CD4-positive, alpha-beta T cell treated with Interleukin-6 at 100 ng/mL for 8 hours (primary cell): ENCODE measurements around the gene IL1RN.
"Not testable (repeated sequence)": the region's sequence is repeated elsewhere in the genome, so short reads cannot be mapped to it uniquely, and the experiment has no call there.

Source experiments
- DNase-seq: peaks from one replicate; pipeline ENCODE4 v3.0.0-alpha.2; 2020; ENCODE audit warnings: mixed read lengths, low spot score

Gene IL1RN, protein sequence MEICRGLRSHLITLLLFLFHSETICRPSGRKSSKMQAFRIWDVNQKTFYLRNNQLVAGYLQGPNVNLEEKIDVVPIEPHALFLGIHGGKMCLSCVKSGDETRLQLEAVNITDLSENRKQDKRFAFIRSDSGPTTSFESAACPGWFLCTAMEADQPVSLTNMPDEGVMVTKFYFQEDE

DNA sequence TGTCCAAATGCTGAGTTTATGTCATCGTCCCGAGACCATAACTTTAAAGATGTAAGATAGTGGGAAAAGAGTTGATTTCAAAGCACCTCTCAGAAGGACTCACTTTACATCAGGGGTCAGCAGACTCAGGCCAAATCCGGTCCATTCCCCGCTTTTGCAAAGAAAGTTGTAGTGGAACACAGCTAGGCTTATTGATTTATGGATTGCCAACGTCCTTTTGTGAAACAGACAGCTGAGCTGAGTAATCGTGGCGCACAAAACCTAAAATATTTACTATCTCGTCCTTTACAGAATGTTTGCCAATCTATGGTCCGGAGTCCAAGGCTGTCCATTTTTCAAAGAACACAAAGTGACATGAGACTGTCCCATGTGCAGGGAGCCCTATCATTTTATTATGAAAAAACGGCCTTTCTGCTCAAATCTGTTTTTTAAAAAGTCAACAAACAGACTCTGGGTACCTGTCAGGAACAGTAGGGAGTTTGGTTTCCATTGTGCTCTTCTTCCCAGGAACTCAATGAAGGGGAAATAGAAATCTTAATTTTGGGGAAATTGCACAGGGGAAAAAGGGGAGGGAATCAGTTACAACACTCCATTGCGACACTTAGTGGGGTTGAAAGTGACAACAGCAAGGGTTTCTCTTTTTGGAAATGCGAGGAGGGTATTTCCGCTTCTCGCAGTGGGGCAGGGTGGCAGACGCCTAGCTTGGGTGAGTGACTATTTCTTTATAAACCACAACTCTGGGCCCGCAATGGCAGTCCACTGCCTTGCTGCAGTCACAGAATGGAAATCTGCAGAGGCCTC lies at the start of gene IL1RN:
Gene IL1RN (plus strand): TSS at position 754 of the 801 bp plus-strand sequence. CDS start 27 bp downstream, at position 781.
- no peak for DNase-seq

DNA sequence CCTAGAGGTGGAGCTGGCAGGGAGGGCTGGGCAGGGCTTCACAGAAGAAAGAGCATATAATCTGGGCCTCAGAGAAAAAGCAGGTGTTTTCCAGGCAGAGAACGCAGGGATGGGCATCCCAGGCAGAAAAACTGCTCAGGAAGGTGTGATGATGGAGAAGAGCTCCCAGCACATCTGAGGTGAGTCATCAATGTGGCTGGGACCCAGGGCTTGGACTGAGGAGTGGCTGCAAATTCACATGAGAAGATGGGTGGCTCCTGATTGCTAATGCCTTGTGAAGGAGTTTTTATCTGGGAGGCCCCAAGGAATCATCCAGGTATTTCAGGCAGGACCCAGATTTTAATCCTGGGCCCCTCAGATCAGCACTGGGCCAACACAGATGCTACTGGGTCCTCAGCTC lies 49.5 kb upstream of the IL1RN start:
- DNase-seq: no peak

DNA sequence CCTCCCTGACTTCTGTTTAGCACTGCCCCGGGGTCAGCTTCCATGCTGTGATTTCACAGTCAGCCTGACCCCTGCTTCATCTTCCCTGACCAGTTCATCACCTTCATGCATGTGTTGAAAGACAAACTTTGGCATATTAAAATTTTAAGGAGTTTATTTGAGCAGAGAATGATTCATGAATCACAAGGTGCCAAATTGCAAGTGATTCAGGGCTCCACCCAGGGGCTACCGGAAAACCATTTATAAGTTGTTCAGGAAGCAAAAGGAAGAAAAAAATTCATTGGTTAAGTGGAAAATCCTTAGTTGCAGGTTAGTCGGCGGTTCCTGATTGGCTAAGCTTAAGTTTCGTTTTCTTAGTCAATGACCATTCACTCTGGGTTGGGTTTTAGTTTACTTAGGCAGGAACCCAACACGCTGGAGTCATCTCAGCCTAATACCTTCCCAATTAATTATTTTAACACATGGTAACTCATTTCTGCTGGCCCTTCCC lies 49.0 kb upstream of the IL1RN start:
- no peak for DNase-seq

DNA sequence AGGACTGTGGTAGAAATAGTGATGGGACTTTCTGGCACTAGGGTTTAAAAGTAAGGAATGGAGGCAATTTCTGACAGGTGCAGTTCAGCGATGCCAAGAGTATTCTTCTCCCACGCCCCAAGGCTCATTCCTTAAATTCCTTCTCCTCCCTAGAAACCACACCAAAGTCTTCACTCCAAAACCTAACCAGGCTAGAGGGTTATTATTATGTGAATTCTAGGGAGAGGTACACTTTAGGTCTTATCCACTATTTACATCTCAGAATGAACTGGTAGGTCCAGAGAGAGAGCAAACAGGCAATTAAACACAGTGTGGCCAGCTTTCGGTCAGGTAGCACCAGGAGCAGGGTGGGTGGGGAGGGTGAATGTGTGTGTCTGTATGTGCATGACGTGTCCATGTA lies 48.3 kb upstream of the IL1RN start:
- DNase-seq: no peak

DNA sequence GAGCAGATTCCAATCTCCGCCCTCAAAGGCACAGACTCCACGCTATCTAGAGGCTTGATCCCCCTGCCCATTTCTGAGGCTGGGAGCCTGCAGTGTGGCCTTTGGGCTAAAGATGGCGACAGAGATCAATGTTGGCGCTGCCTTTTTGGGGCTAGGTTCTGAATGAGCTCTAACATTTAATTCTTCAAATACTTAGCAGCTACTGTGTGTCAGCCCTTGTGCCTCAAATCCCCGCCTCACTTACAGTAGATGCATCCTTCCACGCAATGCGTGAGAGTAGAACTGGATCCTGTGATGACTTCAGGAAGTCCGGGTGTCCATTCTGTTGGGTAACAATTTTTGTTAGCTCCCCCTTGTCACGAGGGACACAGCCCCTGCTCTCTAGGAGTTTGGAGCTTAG lies 47.3 kb upstream of the IL1RN start:
- DNase-seq: peak; percentile 27

DNA sequence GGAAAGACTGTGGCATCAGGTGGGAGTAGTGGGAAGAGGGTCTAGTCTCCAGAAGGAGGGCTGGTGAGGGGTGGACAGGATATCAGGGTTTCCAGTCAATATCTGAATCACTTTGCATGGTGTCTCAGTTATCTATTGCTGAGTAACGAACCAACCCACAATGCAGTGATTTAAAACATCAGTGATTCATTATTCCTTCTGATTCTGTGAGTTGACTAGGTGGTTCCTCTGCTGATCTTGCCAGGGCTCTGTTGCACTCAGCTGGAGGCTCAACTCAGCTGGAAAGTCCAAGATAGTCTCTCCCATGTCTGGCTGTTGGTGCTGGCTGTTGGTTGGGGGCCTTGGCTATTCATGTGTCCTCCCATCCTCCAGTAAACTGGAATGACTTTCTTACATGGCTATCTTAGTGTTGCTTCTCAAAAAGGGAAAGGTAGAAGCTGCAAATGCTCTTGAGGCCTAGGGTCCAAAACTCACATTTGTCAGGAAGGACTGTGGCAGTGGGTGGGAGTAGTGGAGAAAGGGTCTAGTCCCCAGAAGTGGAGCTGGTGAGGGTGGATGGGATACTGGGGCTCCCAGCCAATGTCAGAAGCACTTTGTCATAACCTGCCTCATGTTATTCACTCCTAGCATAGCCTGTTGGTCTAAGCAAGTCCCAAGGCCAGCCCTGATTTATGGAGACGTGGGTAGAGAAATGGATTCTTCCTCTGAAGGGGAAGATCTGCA lies 45.7 kb upstream of the IL1RN start:
- DNase-seq: no peak

DNA sequence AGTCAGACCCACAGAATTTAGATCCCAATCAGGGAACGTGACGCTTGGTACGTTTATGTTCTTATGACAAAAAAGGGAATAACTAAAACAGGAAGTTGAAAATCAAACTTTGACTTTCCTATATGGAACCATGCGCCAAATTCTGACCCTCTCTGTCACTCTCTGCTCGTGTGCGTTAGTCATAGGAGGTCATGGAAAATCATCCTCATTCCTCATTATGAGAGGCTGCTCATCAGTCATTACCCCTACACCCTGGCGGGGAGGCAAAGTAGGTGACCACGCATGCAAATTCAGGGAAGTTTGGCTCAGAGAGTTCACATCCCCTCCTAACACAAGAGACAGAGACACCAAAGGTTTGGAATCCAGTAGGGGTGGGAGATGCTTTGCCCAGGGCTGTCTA lies 44.1 kb upstream of the IL1RN start:
- DNase-seq: no peak

DNA sequence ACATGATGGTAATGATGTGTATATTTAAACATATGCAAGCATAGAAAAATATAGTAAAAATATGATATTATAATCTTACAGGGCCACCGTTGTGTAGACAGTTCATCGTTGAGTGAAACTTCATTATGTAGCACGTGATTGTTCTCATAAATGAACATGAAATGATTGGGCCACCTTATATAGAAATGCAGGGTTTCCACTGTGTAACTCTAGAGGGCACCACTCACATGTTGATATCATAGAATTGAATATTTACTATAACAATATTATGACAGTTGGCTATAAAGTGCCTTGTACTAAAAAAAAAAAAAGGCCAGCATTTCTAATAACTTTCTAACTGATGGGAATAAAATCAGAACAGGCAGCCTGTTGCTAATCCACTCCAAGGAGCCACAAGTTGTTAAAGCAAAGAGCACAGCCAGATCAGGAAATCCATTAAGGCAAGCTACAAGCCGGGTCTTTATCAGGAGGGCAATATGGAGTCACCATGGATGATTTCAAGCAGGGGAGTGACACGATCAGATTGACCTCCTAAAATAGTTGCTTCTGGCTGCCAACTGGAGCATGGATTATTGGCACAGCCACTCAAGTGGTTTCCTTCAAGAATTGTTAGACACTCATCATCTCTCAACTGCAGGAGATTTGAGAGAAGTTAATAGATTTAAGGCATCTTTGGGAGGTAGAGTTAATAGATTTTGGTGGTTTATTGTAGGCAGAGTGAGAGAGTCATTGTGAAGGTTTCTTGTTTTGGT lies 43.0 kb upstream of the IL1RN start:
- no peak for DNase-seq

DNA sequence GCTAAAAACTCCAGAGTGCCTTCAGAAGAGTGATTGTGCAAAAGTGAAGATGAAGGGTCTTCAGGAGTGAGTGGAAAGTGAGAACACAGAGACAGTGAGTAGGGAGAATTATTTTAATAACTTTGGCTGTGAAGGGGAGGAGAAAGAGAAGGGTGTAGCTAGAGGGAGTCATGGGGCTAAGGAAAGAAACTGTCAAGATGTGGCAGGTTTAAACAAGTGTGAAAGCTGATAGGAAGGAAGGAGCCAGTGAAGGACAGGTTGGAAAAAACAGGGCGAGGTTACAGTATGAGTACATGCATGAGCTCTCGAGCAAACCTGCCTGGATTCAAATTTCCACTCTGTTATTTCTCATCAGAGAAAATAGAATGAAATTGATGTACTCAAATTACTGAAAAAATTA lies 41.9 kb upstream of the IL1RN start:
- no peak for DNase-seq

DNA sequence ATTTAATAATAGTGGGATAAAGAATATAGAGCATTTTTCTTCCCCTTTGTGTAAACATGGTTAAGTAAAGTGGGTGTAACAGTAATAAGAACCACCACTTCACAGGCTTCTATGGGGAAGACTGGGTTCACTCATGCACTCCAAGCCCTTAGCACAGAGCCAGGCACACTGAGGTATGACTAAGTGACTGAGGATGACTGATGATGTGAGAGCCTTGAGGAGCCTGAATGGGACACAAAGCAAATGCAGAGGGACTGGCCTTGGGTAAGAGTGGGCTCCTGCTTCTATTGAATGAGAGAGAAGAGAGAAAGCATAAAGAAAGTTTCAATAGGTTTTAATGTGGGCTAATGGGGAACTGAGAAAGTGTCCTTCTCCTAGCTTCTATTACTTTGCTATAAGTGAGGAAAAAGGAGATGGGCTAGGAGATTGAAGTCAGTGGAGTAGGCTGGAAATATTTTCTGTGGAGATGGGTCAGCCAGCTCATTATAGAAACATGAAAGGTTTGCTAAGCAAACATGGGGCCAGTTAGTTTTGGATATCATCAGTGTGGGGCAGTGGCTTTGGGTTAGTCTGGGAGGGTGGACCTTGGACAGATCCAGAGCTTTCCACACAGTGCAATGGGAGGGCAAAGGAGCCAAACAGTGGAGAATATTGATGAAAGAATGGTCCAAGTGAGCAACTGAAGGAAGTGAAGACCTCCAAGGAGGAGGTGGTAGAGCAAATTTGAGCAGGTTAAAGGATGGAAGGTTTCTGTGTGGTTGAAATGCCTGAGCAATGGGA lies 39.0 kb upstream of the IL1RN start:
- DNase-seq: no peak

DNA sequence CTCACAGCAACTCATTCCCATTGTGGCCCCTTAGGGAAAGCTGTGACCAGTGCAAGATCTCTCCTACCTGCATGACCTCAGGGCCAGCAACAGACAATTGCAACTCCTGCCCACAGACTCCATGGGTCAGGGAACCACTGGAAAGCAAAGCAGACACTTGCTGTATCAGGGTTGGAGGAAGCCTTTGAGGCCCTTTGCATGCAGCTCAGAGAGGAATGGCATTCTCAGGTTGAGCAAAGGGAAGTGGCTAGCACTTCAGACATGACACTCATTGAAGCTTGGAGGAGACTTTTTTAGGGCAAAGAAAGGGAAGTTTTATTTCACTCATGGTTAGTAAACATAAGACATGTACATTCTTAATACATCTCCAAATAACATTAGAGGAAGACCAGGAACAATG lies 37.5 kb upstream of the IL1RN start:
- DNase-seq: no peak

DNA sequence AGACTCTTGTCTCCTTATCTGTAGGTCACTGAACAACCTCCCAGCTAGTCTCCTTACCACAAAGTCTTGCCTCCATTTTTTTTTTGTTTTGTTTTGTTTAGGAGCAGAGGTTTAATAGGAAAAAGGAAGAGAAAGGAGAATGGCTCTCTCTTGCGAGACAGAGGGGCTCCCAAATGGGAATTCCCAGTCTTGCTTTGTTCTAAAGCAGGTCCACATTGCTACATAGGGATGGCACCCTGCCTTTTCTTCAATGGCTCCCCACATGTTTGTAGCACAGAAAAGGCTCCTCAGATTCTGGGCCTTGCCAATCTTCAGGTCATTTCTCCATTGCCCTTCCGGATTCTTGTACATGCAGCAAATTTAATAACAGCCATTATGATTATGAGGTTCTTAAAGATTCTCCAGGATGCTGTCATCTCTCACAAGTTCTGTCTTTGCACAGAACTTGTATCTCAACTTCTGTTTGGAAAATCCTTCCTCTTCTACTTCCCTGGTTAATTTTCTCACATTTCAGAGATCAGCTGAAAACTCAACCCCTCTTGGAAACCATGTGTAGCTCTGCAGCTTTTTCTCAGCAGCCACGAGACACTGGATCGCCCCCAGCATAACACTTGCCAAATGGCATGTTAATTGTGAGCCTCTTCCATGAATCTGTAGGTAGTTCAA lies 36.0 kb upstream of the IL1RN start:
- no peak for DNase-seq

DNA sequence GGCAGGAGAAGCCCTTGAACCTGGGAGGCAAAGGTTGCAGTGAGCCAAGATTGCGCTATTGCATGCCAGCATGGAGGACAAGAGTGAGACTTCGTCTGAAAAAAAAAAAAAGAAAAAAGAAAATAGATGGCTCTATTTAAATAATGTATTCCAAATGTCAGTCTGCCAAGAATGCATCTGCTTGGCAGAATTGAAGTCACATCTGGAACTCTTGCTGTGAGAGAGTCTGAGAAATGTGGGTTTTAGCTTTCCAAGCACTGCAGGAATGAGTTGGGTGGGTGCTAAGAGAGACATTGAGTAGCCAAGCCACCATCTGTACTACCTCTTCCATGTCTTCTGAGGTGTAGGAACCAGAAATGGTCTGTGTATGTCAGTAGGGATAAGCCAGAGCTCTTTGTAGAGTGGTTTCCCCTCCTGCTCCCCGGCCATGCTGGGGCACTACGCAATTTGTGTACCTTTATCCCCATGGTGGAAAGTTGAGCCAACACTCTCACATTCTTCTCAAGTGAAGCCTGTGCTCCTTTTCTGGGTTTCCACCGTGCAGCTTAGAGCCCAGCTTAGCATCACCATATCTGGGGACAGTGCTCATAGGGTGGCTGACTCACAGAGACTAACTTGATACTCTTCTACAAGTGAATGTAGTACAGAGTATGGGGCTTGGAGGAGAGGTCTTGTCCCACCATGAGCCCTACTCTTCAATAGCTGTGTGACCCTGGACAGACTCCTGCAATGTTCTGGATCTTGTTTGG lies 34.4 kb upstream of the IL1RN start:
- DNase-seq: no peak

DNA sequence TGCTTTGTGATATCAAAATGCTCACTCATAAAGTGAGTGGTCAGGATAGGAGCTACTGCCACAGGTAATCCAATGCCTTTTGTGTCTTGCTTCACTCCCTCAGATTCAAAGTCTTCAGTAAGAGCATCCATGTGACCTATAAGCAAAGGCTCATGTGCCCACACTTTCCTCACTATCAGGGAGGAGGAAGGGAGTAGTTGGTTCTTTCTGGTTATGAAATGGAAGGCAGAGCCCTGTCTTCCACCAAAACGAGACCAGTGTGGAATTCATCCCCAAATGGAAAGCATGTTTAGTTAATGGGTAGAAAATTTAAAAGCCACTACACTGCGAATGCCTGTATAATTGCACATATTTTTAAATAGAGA lies 33.8 kb upstream of the IL1RN start:
- DNase-seq: no peak

DNA sequence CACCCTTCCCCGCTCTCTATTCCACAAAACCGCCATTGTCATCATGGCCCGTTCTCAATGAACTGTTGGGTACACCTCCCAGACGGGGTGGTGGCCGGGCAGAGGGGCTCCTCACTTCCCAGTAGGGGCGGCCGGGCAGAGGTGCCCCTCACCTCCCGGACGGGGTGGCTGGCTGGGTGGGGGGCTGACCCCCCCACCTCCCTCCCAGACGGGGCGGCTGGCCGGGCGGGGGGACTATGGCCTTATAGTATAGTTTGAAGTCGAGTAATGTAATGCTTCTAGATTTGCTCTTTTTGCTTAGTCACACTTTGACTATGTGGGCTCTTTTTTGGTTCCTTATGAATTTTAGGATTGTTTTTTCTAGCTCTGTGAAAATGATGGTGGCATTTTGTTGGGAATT lies 31.1 kb upstream of the IL1RN start:
- not testable (repeated sequence) for DNase-seq

DNA sequence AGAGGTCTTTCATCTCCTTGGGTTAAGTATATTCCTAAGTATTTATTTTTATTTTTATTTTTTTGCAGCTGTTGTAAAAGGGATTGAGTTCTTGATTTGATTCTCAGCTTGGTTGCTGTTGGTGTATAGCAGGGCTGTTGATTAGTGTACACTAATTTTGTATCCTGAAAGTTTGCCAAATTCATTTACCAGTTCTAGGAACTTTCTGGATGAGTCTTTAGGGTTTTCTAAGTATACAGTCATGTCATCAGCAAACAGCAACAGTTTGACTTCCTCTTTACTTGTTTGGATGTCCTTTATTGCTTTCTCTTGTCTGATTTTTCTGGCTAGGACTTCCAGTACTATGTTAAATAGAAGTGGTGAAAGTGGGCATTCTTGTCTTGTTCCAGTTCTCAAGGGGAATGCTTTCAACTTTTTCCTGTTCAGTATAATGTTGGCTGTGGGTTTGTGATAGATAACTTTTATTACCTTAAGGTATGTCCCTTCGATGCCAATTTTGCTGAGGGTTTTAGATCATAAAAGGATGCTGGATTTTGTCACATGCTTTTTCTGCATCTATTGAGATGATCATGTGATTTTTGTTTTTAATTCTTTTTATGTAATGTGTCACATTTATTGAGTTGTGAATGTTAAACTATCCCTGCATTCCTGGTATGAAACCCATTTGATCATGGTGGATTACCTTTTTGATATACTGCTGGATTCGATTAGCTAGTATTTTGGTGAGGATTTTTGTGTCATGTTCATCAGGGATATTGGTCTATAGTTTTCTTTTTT lies 30.4 kb upstream of the IL1RN start:
- DNase-seq: not testable (repeated sequence)

DNA sequence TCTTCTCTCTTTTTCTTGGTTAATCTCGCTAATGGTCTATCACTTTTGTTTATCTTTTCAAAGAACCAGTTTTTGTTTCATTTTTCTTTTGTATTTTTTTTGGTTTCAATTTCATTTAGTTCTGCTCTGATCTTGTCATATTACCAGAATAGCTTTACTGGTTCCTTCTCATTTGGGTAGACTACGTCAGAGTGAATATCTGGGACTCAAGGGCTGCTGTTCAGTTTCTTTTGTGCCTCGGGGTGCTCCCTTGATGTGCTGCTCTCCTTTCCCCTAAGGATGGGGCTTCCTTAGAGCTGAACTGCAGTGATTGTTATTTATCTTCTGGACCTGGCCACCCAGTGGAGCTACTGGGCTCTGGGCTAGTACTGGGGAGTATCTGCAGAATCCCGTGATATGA lies 29.4 kb upstream of the IL1RN start:
- no peak for DNase-seq

DNA sequence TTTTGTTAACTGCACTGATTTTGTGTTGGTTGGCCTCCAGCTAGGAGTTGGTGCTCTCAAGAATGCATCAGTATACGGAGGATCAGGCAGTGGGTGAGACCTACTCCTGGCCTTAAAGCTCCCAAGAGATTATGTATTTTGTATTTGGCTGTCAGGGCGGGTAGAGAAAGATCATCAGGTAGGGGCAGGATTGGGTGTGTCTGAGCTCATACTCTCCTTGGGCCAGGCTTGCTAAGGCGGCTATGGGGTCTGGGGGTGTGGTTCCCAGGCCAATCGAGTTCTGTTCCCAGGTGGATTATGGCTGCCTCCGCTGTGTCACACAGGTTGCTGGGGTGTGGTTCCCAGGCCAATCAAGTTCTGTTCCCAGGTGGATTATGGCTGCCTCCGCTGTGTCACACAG lies 28.9 kb upstream of the IL1RN start:
- DNase-seq: no peak

DNA sequence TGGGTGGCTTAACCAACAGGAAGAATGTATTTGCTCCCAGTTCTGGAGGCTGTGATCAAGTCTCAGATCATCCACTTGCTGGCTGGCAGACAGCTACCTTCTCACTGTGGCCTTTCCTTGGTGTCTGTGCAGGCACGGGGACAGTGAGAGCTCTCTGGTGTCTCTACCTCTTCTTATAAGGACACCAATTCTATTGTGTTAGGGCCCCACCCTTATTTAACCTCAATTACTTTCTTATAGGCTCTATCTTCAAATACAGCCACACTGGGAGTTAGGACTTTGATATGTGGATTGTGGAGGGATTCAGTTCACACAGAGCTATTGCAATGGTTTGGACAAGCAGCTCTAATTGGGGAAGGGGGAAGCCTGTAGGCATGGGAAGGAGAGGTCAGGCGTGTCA lies 25.3 kb upstream of the IL1RN start:
- DNase-seq: no peak

DNA sequence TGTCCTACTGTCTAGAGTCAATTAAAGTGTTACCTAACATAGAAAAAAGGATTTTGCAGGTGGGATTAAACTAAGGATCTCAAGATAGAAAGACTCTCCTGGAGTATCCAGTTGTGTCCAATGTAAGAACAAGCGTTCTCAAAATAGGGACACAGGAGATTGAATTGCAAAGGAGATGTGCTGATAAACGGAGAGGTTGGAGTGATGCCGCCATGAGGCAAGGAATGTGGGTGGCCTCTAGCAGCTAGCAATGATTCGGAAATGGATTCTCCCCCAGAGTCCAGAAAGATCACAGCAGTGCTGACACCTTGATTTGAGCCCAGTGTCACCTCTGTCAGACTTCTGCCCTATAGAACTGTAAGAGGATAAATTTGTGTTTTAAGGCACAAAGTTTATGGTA lies 24.1 kb upstream of the IL1RN start:
- DNase-seq: no peak
